ENCODE data around the gene OTUD3.
"Not testable (repeated sequence)": the region's sequence is repeated elsewhere in the genome, so short reads cannot be mapped to it uniquely, and the experiment has no call there.

GRCh38 chr1:19849307-19849706 is 32.9 kb upstream of the OTUD3 start:
- TF ChIP-seq XRCC5 (optimal IDR thresholded peaks at IDR 0.05; ENCODE audit: low read length); ZBTB7A (CRISPR knock-in tag; IDR thresholded peaks at IDR 0.05): not testable (repeated sequence)
